ENCODE data around the gene TBX18.

GRCh38 chr6:84657486-84657885 lies 106.9 kb downstream of the TBX18 start:
- TF ChIP-seq POLR2A (IDR thresholded peaks at IDR 0.05) (no peak), CTCF (IDR thresholded peaks at IDR 0.05) (no peak)

Data from breast epithelium (tissue), 3 donors.